NCI-H345 (cell line): ENCODE measurements around the gene OGN.

Experiments
- DNase-seq: peaks from one replicate; lab custom pipeline; 2025; lab: John Stamatoyannopoulos, UW

OGN gene

DNA sequence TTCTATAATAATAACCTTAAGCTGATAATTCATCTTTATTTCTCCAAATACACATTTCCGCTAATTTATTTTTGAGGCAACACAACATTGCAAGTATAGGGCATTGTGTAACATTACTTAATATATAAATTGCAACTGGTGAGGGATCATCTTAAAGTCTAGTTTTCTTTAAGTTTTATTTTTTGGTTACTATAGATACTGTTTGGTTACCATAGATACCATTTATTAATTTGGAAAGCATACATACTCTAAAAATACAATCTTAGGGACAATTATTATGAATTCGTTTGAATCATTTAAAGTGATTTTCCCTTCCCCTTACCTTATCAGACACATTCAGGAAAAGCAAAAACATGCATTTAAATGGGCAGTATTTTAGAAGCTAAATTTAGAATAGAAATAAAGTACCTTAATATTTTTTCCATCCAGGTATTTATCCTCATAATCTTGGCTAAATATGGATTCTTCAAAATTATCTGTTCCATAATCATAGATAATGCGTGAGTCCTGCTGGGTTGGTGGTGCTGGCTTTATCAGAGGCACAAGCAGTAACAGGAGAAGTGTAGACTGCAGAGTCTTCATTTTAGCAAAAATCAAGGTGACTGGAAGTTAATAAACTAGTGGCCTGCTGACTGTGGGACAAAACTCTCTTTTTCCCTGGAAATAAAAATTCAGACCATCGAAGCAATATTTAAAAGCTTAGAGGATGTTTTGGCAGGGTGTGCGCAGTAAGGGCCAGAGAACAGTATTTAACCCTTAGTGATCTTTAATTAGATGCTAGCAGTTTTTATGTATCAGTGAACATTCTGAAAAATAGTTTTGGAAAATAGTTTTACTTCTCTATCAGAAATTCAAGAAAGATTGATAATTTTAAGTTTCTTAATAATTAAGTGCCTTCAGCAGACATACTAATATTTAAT is 1.3 kb downstream of the OGN start:
- DNase-seq, result no peak

DNA sequence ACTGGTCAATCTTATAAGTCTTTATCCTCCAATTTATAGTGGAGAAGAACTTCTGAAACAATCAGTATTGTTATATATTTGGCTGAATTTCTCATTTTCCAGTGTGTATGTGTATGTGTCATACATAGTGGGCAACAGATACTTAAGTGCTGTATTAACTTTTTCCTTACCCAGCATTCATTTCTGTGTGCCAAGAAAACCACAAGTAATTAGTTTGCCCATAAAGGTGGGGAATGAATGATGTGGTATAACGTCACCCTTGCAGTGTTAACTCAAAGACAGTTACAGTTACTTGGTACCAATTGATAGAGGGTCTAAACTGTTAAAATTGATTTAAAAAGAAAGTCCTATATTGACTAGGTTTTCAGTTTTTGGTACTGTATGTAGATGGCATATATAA is 2.0 kb downstream of the OGN start:
- no peak for DNase-seq

DNA sequence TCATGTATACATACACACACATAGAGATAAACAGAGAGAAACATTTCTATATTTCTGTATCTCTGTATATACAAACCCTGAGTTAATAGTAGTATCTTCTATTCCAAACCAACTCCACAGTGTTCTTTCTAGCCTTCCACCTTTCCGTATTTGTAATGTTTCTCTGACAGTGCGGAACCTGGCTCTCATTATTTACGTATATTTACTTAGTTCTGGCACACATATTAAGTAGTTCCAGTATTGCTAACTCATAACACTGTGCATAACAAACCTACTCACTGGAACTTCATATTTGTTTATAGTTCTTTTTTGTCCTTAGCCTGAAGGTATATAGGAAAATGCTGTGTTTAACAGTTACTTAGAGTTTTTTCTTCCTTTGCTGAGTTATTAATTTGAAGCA is 6.5 kb downstream of the OGN start:
- DNase-seq, result no peak

DNA sequence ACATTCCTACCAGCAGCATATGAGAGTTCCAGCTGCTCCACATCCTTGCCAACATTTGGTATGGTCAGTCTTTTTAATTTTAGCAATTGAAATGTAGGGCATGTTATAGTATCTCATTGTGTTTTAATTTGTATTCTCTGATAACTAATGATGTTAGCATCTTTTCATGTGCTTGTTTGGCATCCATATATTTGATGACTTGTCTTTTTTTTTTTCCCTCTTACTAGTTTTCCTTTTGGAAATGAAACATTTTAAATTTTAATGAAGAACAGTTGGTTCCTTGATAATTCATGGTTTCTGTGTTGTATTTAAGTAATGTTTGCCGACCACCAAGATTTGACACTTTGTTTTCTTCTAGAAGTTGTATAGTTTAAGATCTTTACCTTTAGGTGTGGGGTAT is 8.8 kb downstream of the OGN start:
- no peak for DNase-seq

DNA sequence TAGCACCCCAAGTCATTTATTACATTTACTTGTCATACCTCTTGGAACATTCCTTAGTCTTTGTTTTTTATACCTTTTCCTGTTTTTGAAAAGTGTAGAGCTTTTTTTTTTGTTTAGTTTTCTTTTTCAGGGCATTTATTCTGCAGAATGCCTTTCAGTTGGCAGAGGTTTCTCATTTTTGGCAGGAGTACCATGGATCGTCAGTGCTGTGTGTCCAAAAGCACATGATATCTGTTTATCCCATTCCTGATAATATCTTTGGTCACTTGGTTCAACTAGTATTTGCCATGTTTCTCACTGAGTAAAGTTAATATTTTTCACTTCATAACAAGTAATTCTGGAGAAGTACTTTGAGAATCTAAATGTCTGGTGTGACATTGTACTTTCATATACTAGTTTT is 10.7 kb downstream of the OGN start:
- no peak for DNase-seq

DNA sequence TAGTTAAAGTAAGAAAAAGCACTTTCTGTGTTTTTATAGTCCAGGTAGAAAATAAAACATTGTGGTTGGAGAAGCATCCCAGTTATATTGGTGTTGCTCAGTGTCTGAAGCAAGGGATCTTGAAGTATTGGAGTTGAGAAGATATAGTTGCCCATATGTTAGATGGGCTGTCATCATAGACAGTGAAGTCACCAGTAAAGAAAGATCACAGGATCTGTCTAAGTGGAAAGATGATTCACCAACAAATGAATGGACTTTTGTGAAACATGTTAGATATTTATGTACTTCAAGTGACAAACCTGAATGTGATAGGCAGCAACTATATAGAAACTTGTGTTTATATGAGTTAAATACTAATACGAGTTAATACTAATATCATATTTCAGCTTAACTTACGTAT is 11.7 kb downstream of the OGN start:
- no peak for DNase-seq

DNA sequence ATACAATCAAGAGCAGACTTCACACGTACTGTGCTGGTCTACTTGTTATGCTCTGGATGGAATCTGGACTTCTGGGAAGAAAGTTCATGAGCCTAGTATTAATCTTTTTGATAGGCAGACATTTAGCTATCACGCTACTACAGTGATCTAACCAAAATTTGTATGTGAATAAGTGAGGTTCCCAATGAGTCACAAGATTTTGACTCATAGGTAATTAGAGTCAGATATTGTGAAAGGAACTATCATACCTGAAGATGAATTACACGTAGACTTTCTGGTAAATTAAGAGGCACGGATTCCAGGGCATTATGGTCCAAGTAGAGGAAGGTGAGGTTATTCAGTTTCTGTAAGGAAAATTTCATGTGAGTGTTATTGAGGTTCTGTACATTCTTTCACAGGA is 18.4 kb downstream of the OGN start:
- DNase-seq, result no peak

DNA sequence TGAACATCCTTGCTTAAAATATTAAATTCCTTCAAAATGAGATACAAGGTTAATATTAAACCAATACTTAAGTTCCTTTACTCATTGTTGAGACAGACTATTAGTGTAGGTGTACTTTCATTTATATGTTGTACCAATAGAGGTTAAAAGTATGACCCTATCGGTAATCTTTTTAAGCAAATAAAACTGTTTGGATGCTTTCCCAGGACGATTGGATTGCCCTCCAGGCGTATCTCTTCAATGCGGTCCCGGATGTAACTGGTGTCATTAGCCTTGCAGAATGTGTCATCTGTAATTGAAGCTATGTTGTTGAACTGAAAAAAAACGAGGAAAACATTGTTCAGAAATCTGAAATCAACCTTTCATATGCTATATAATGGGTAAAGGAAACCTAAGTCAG is 18.9 kb downstream of the OGN start:
- DNase-seq, result no peak

DNA sequence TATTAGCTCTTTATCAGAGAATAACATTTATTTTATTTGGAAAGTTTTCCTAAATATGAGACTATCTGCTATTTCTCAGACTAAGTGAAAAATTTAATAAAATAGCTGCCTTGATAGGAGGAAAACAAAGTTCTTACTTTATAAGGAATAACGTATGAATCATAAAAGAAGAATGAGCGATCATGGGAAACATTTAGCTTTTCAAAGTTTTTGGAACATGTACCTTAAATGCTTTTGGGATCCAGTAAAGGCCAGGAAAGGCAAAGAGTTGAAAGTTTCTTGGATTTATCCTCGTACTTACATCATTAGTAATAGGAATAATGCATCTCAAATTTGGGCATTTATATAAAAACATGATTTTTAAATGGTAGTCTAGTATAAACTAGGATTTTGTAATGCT is 19.4 kb downstream of the OGN start:
- no peak for DNase-seq

DNA sequence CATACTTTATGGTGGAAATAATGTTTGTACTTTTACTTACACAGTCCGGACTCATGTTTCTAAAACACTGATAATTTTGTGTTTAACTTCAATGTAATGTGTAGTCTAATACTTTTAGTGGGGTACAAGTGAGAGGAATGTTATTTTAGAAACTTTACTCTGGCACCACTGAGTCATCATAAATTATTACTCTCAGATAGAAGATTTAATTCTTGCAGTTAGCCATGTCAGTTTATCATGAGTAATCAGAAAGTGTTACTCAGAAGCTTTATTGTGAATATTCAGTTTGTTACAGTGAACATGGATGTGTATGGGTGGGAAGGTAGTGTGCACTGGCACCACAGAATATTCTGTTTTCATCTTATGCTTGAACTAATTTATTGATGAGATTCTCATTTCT is 20.0 kb downstream of the OGN start:
- no peak for DNase-seq

DNA sequence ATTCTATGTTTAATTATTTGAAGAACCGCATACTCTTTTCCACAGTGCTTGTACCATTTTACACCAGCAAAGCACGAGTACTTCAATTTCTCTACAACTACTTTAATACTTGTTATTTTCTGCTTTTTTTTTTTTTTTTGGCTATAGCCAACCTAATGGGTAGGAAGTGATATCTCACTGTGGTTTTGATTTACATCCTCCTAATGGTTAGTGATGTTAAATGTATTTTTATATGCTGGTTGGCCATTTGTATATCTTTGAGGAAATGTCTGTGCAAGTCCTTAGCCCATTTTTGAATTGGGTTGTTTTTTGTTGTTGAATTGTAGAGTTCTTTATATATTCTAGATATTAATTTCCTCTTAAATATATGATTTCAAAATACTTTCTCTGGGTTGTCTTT is 22.6 kb downstream of the OGN start:
- no peak for DNase-seq

DNA sequence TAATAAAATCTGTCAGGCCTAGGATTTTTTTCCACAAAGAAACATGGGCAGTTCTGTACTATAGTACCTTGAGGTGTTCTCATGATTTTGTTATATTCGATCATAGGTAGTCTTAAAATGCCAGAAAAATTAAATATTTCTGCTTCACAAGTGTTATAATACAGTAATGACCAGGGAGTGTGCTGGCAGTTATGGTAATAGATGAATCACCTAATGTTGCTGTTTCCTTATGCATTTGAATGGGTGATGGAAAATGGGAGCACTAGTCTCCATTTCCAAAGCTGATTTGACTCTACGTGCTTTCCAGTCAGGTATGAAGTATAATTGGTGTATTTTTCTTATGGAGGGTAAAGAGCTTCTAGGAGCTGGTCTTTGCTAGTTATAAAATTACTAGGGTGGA is 23.8 kb downstream of the OGN start:
- DNase-seq, result no peak

DNA sequence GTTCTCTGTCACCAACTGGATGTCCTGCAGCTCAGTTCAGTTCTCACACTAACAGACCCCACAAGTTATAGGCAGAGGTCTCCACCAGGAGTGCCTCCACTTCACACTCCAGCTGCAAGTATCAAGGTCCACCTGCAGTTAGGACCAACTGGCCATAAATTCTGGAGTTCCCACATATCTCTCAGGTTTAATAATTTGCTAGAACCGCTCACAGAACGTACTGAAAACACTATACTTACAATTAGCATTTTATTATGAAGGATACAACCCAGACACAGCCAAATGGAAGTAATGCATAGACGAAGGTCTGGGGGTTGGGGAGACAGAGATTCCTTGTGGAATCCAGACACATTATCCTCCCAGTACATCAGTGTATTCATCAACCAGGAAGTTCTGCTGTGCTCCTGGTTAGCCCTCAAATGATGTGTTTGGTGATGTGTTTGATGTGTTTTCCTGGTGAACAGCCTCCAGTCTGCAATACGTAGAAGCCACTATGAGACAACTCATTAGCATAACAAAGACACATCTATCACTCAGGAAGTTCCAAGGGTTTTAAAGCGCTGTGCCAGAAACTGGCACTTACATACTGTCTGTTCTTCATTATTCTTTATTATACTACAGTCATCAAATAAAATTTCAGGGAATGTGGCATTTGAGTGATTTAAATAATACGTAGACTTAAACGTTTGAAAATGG is 25.4 kb downstream of the OGN start:
- DNase-seq, result peak; percentile 15

DNA sequence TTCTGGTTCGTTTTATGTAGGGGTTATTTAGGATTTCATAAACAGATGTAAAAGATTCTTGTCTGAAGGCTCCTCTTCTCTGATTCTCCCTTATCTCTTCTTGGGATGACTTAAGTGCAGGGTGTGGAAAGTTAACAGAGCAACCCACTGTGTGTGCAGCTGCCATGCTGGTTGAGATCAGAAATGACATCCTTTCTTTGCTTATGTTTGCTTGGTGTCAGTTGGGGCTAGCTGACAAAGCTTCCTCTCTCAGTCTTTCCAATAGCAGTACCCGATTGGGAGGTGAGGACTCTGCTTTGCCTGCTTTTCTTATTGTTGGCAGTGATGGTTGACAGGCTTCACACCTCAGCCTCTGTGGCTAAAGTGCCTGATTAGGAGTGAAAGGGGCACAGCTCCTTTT is 26.5 kb downstream of the OGN start:
- no peak for DNase-seq

DNA sequence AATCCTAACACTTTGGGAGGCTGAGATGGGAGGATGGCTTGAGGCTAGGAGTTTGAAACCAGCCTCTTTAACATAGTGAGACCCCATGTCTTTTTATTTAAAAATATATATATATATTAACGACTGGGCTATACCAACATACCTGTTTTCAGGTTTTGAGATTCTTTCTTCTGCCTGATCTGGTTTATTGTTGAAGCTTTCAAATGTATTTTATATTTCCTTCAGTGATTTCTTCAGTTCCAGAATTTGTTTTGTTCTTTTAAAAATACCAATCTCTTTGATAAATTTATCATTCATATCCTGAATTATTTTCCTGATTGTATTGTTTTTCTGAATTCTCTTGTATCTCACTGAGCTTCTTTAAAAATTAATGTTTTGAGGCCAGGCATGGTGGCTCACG is 31.2 kb downstream of the OGN start:
- no peak for DNase-seq

DNA sequence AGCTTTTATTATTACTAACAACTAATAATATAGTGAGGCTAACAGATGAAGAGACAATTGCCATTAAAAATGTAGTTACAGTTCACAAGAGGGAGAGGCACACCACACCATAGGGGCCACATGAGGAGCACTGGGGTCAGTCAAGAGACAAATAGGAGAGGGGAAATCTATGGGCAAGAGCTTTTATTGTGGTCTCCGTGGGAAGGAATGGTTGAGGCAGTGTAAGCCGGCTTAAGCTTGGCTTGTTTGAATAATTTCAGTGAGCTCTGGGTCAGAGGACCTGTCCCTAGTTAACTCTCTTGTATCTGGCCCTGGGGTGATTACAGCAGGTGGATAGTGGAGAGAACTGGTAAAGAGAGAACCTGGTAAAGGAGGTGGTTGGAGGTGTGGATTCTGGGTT is 35.3 kb downstream of the OGN start:
- DNase-seq, result no peak

DNA sequence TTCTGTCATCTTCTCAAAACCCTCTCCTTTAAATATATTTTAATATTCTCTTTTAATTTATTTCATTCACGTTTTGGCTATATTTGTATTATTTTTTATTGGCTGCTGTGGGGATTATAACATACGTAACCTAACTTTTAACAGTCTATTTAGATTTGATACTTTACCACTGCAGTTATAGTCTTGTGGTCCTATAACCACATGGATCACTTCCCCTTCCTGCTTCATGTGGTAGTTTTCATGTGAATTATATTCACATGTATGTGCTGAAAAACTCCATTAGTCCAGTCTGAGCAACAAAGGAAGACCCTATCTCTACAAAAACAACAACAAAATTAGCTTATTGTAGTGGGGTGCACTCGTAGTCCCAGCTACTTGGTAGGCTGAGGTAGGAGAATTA is 44.3 kb downstream of the OGN start:
- DNase-seq, result no peak

DNA sequence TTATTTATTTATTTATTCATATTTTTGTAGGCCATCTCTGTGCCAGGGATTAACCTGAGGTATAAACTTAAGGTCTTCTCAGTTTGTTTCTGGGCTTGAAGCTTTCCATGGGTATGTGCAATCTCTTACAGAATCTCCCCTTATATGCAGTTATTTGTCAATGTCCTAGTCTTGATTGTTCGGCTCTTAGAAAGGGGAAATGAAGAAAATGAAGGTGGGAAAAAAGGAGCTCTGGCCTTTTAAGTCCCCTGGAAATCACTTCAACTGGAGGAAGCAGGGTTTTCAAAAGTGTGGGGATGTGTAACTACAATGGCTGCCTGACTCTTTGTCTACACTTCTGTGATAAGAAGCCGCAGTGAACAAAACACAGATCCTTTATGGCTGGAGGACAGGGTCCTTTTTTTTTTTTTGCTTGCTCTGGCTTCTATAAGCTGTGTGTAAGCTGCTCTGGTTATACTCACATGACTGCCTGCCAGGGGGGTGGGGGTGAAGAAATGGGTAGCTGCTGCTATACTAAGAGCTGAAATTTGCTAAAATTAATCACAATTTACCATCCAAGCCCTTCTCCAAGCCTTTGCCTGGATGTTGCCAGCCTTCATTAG is 44.9 kb downstream of the OGN start:
- DNase-seq, result no peak

DNA sequence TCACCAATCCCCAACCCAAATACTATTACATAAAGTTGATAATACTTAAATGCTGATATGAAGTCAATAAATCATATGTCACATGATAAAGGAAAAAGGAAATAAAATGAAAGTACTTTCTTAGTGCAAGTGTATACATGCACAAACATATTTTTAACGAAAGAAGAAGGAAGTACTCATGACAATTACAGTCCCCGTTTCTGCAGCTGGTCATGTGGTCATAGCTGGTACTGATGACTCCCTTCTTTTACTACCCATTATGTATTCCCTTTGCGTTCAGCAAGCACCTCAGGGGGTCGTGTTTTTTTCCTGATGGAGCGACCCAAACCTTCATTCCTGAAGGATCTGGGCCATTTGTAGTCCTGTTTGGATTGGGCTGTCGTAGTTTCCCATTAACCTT is 51.3 kb downstream of the OGN start:
- no peak for DNase-seq

DNA sequence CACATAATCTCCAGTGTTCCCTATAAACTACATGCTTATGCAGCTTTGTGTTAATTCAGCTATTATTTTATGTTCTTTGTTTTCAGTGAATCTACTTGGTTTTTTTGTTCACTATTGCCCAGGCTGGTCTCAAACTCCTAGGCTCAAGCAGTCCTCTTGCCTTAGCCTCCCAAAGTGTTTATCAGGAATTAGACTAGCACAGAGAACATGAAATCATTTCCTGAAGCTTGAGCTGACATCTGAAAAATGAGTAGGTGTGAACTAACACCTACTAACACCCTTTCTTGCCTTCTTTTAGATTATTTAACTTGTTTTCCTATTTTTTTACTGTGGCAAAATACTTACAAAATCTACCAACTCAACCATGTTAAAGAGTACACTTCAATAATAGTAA is 53.6 kb downstream of the OGN start:
- DNase-seq, result no peak

DNA sequence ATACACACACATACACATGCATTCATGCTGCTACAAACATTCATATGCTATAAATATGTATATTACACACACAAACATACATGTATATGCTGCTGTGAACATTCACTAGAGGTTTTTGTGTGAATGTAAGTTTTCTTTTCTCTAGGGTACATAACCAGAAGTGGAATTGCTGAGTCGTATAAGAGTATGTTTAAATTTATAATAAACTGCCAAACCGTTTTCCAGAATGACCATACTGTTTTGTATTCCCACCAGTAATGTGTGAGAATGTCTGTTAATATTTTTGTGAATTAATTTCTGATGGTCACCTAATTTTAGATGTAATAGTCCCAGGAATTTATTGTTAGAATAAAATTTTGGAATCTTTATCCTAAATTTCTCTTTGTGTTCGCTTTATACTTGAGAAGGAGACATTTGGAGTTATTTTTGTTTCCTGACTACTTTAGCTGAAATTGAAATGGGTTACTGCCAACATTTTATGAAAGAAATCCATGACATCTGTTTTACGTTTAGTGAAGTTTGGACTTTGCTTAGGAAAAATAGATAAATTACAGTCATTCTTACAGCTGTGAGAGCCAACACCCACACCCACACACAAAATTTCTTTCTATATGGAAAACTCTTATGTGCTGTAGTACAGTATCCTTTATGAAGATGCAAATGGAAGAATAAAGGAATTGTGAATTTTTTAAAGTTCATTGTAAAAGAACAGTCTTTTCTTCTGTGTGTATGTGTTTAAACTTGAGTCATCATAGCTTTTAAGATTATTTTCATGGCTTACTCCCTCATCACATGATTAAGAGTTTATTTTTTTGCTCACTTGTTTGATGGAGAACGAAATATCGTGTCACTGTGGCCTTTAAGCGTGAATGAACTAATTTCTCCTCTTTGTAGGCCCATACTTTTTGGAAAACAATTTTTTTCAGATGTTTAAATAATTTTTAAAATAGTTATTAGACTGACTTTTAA is 54.3 kb downstream of the OGN start:
- DNase-seq, result no peak

DNA sequence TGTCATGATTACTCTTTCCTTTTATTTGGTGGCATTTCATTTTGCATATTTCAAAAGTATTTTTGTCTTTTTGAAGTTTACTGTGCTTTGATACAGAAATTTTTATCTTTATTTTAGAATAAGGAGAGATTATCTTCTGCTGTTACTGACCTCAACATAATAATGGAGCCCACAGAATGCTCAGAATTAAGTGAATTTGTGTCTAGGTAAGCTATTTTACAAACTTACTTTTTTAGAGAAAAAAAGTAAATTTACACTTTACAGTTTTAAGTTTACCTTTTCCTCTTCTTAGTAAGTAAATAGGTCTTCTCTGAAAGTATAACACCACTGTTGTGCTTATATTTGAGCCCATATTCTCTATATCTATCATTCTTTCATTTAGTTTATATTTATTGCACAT is 58.8 kb downstream of the OGN start:
- no peak for DNase-seq
